GM12878 (cell line): Measurements from ENCODE around the gene LRRC3. TPM values are rescaled to one million over a fixed set of nuclear protein-coding genes. Genes with fewer than 3 reads are reported as not detected.

Experiments
- ATAC-seq: fragments of 200-7000 bp; cut with Tn5 transposase; 3 replicates; pipeline ENCODE4 v1.9.1; 2020; ENCODE audit warnings: mild to moderate bottlenecking, moderate library complexity
- BruUV-seq: library from RNA; stranded (reverse); fragments of 400-500 nt; replicated peaks from 2 replicates; lab custom pipeline; 2021; lab: Mats Ljungman, UMichigan
- CTCF ChIA-PET: fragments of 300-600 bp; sonication (Branson Sonifier 250); formaldehyde crosslinking; extraction: SDS; loops from one replicate; lab custom pipeline; 2021; ENCODE audit warnings: inconsistent platforms; lab: Yijun Ruan, JAX
- POLR2A ChIA-PET: fragments of 350-600 bp; formaldehyde crosslinking; extraction: SDS; loops from one replicate; lab custom pipeline; 2021; ENCODE audit warnings: inconsistent platforms; lab: Charles Lee
- RAD21 ChIA-PET: fragments of 300-600 bp; sonication (Branson Sonifier 250); formaldehyde crosslinking; loops from one replicate; lab custom pipeline; 2023; ENCODE audit warnings: antibody characterized with exemption; ENCODE audit not compliant: unreplicated experiment; lab: Charles Lee
- SMC1A ChIA-PET: fragments of 300-600 bp; sonication (Branson Sonifier 250); formaldehyde crosslinking; loops from one replicate; lab custom pipeline; 2023; ENCODE audit not compliant: unreplicated experiment, uncharacterized antibody; lab: Charles Lee
- DNase-seq: peaks from one replicate; pipeline ENCODE4 v3.0.0-alpha.2; 2011; ENCODE audit warnings: low read depth, low spot score
- FAIRE-seq: peaks from 3 replicates; lab custom pipeline; 2011; peaks lifted over from hg19 to GRCh38; lab: Jason Lieb, UNC
- H2AFZ ChIP-seq: 2 replicates; pipeline ENCODE4 v1.6.0; 2011; ENCODE audit warnings: low read depth, low read length, control low read depth; ENCODE audit not compliant: control insufficient read depth
- H3K27ac ChIP-seq: 2 replicates; pipeline ENCODE4 v1.5.1; 2011; ENCODE audit warnings: control low read depth; ENCODE audit not compliant: control insufficient read depth, insufficient read depth
- H3K27me3 ChIP-seq, 2 experiments: replicated peaks in 1 of 2; 2 replicates each; pipeline versions ENCODE4 v1.6.0 to v1.6.1; 2011; ENCODE audit warnings: low read length in 1 of 2; ENCODE audit not compliant: control insufficient read depth in 2 of 2, insufficient read depth in 2 of 2
- H3K36me3 ChIP-seq, 2 experiments: 2 replicates each; pipeline ENCODE4 v1.5.1; 2011; ENCODE audit warnings: low read length in 1 of 2; ENCODE audit not compliant: control insufficient read depth in 2 of 2, insufficient read depth in 2 of 2
- H3K4me1 ChIP-seq: 2 replicates; pipeline ENCODE4 v1.6.1; 2011; ENCODE audit warnings: mild to moderate bottlenecking, low read length, moderate library complexity, mixed read lengths; ENCODE audit not compliant: control insufficient read depth, insufficient read depth
- H3K4me2 ChIP-seq: 2 replicates; pipeline ENCODE4 v1.6.0; 2011; ENCODE audit warnings: control low read depth; ENCODE audit not compliant: control insufficient read depth, insufficient read depth
- H3K4me3 ChIP-seq: fragments of 200-600 bp; sonication (generic); 2 replicates; pipeline ENCODE4 v1.5.1; 2016
- H3K79me2 ChIP-seq: 2 replicates; pipeline ENCODE4 v1.6.0; 2011; ENCODE audit warnings: low read length; ENCODE audit not compliant: control insufficient read depth, insufficient read depth
- H3K9ac ChIP-seq: 2 replicates; pipeline ENCODE4 v1.8.0; 2011; ENCODE audit warnings: low read length, control low read depth, mixed read lengths; ENCODE audit not compliant: control insufficient read depth, insufficient read depth
- H3K9me3 ChIP-seq: replicated peaks from 3 replicates; pipeline ENCODE4 v1.5.1; 2011; ENCODE audit warnings: mild to moderate bottlenecking, low read length; ENCODE audit not compliant: control insufficient read depth, insufficient read depth
- H4K20me1 ChIP-seq: 2 replicates; pipeline ENCODE4 v1.6.0; 2011; ENCODE audit not compliant: control insufficient read depth, insufficient read depth
- BRCA1 ChIP-seq: IDR thresholded peaks from 2 replicates; pipeline ENCODE4 v1.6.1; 2011; ENCODE audit warnings: low read depth, low read length, improper control_type of control experiment
- CTCF ChIP-seq, 3 experiments: IDR thresholded peaks in 2 of 3; conservative IDR thresholded peaks in 1 of 3; 2 replicates each; pipeline ENCODE4 v1.5.1; 2011; ENCODE audit warnings: low read depth in 3 of 3, low read length in 3 of 3, mild to moderate bottlenecking in 3 of 3, control low read depth in 2 of 3, moderate library complexity in 2 of 3, inconsistent platforms in 1 of 3, mixed read lengths in 1 of 3; ENCODE audit not compliant: control insufficient read depth in 2 of 3, insufficient read depth in 1 of 3; ENCODE audit errors: extremely low read depth in 1 of 3
- MTA2 ChIP-seq: fragments of 450-650 bp; IDR thresholded peaks from 2 replicates; pipeline ENCODE4 v1.6.1; 2016; ENCODE audit warnings: low read depth, mild to moderate bottlenecking, moderate library complexity
- ZBTB11 ChIP-seq: fragments of 450-650 bp; formaldehyde crosslinking; IDR thresholded peaks from 2 replicates; pipeline ENCODE4 v1.5.0; 2022; ENCODE audit warnings: mild to moderate bottlenecking, missing genetic modification characterization
- WGBS: methylation state at CpG from one replicate; pipeline ENCODE4 v1.1.6; 2016; ENCODE audit warnings: low lambda C conversion rate; ENCODE audit not compliant: insufficient replicate concordance, insufficient coverage; ENCODE audit errors: missing lambda C conversion rate; 5-methylcytosine and 5-hydroxymethylcytosine counted together
- in situ Hi-C: fragments of 300-500 bp; cut with MboI; formaldehyde crosslinking; loops from 9 replicates; pipeline ENCODE4 v1.14.3; 2018; ENCODE audit warnings: mixed read lengths
- intact Hi-C: fragments of 100-400 bp; cut with micrococcal nuclease; formaldehyde crosslinking; loops from one replicate; pipeline ENCODE4 v1.14.2; 2022; ENCODE audit not compliant: unreplicated experiment
- polyA plus RNA-seq, 11 experiments: library from polyadenylated mRNA; depleted of rRNA in 4 of 11; unstranded in 6 of 11; stranded (reverse) in 5 of 11; fragments of >200 nt; fragmentation: Nextera tagmentation in 4 of 11; fragmentation: Illumina TruSeq in 1 of 11; extraction: Ambion mirVana in 4 of 11; extraction: Trizol in 1 of 11; gene quantifications; 1 replicate in 1 of 11; 2 replicates in 10 of 11; pipeline versions ENCODE4 v1.2.1 to v1.2.3, GENCODE V29; 2011 to 2016; ENCODE audit warnings: inconsistent platforms in 2 of 11, missing spikeins in 2 of 11, low read depth in 1 of 11
- total RNA-seq, 4 experiments: library from RNA; depleted of rRNA in 3 of 4; stranded (reverse); fragments of >200 nt in 3 of 4; fragmentation: Illumina TruSeq in 1 of 4; extraction: Trizol in 1 of 4; gene quantifications; 2 replicates each; pipeline versions ENCODE4 v1.2.1 to v1.2.3, GENCODE V29; 2013 to 2021

LRRC3 gene
- total and polyA plus RNA-seq, 10 of the 15 experiments (the other 5 are each of a cell fraction or from before 2014, with no cell fraction given), result 0.02 to 0.31 (median 0.09) TPM; not detected in 1

GRCh38 chr21:44487831-44488230, 32.5 kb downstream of the LRRC3 start:
- no peak for ATAC-seq
- no TSS peak for BruUV-seq
- TF ChIP-seq BRCA1 (no peak), CTCF (IDR thresholded peaks at IDR 0.05 in 2 of 3, conservative IDR thresholded peaks at IDR 0.05 in 1 of 3; ENCODE audit: control insufficient read depth in 2 of 3, extremely low read depth in 1 of 3, insufficient read depth in 1 of 3, low read depth in 3 of 3, low read length in 3 of 3) (peak; percentile 22 to 51 (median 41); a peak in 5 of 6 replicates)
- TF ChIP-seq, all 136 proteins: peak for 1

GRCh38 chr21:44489962-44490361, 34.7 kb downstream of the LRRC3 start:
- ChIA-PET RAD21 (no interaction called here), CTCF (interaction anchor here (1.1 kb wide), 1 partner anchor 476 kb away, joined by 3 read pairs; no protein-coding TSS in a partner anchor), POLR2A (no interaction called here), SMC1A (interaction anchor here (1.0 kb wide), 1 partner anchor 145 kb away, joined by 3 read pairs; no protein-coding TSS in a partner anchor)
- Histone ChIP-seq H3K4me3 (no peak overlapping the region), H3K79me2 (no peaks in the 10 kb centered on the region), H3K4me2 (no peak overlapping the region), H3K27me3 (no peaks in the 10 kb centered on the region), H3K36me3 (no peaks in the 10 kb centered on the region), H3K9me3 (peaks cover 20% of the 10 kb centered on the region; the same call in 2 of the 3 replicates), H3K4me1 (no peaks in the 10 kb centered on the region), H4K20me1 (no peaks in the 10 kb centered on the region), H3K9ac (no peak overlapping the region), H2AFZ (no peak overlapping the region), H3K27ac (no peak overlapping the region)
- WGBS, result 9% methylated on average over 7 of the region's 7 CpGs
- intact Hi-C loops, result no loop called here
- ATAC-seq (no peak), DNase-seq (no peak), FAIRE-seq (no peak)
- TF ChIP-seq ZBTB11 (CRISPR knock-in tag) (no peak), MTA2 (no peak), CTCF (IDR thresholded peaks at IDR 0.05 in 2 of 3, conservative IDR thresholded peaks at IDR 0.05 in 1 of 3; ENCODE audit: control insufficient read depth in 2 of 3, extremely low read depth in 1 of 3, insufficient read depth in 1 of 3, low read depth in 3 of 3, low read length in 3 of 3) (peak in 1 of 3 experiments; percentile 5; a peak in 1 of 6 replicates)
- BruUV-seq, result no TSS peak
- in situ Hi-C loops, result no loop called here

More at GRCh38 chr21:44487831-44488230, 32.5 kb downstream of the LRRC3 start:
- Histone ChIP-seq H3K9ac (no peak overlapping the region), H2AFZ (no peak overlapping the region), H3K79me2 (no peaks in the 10 kb centered on the region), H3K9me3 (peaks cover 8% of the 10 kb centered on the region; the same call in 2 of the 3 replicates), H3K4me2 (no peak overlapping the region), H3K27me3 (no peaks in the 10 kb centered on the region), H4K20me1 (no peaks in the 10 kb centered on the region), H3K4me3 (no peak overlapping the region), H3K4me1 (no peaks in the 10 kb centered on the region), H3K36me3 (no peaks in the 10 kb centered on the region), H3K27ac (no peak overlapping the region)
- WGBS, result 15% methylated on average over 4 of the region's 4 CpGs
- CTCF ChIA-PET, result interaction anchor here (0.9 to 1.0 kb wide), 2 partner anchors 13 to 14 kb away, joined by 3 read pairs; no protein-coding TSS in a partner anchor
- in situ Hi-C loops (no loop called here), intact Hi-C loops (no loop called here)
- FAIRE-seq (no peak), DNase-seq (no peak)
- SMC1A ChIA-PET, result no interaction called here
- POLR2A ChIA-PET, result no interaction called here
- RAD21 ChIA-PET, result no interaction called here
